OCI-LY1 (cell line): ENCODE measurements around the gene TAMALIN.

Source experiments
- EZH2 ChIP-seq: fragments of 200-600 bp; sonication (generic), shearing (Covaris generic); IDR thresholded peaks from 2 replicates; pipeline ENCODE4 v1.8.0; 2017; ENCODE audit warnings: borderline replicate concordance, mixed run types, mild to moderate bottlenecking, antibody characterized with exemption, low read length, moderate library complexity, mixed read lengths
- TF ChIP-seq, protein P1 (sequence below): fragments of 200-600 bp; sonication (generic), shearing (Covaris generic); IDR thresholded peaks from 2 replicates; pipeline ENCODE4 v1.5.1; 2017; ENCODE audit warnings: mild to moderate bottlenecking, antibody characterized with exemption, low read length, moderate library complexity, mixed read lengths

DNA sequence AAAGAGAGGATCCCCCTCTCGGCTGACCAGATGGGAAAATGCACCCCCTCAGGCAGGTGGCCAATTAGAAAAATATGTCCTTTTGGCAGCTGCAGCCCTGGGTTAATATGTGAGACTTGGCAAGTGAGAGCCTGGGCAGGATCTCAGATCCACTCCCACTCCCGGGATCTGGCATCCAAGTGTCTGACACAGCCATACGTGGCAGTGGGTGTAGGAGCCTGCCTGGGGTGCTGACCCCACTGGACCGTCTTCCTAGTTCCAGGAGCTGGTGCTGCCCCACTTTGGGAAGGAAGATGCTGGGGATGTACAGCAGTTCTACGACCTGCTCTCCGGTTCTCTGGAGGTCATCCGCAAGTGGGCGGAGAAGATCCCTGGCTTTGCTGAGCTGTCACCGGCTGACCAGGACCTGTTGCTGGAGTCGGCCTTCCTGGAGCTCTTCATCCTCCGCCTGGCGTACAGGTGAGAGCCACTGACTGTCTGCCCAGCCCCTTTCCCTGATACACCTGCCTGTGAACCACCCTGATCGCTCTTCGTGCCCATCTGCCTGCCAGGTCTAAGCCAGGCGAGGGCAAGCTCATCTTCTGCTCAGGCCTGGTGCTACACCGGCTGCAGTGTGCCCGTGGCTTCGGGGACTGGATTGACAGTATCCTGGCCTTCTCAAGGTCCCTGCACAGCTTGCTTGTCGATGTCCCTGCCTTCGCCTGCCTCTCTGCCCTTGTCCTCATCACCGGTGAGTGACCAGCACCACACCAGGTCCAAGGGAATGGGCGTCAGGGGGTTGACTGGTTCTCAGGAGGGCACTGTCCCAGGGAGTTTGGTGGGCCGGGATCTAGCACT lies 50.3 kb downstream of the TAMALIN start:
- TF ChIP-seq, protein P1, sequence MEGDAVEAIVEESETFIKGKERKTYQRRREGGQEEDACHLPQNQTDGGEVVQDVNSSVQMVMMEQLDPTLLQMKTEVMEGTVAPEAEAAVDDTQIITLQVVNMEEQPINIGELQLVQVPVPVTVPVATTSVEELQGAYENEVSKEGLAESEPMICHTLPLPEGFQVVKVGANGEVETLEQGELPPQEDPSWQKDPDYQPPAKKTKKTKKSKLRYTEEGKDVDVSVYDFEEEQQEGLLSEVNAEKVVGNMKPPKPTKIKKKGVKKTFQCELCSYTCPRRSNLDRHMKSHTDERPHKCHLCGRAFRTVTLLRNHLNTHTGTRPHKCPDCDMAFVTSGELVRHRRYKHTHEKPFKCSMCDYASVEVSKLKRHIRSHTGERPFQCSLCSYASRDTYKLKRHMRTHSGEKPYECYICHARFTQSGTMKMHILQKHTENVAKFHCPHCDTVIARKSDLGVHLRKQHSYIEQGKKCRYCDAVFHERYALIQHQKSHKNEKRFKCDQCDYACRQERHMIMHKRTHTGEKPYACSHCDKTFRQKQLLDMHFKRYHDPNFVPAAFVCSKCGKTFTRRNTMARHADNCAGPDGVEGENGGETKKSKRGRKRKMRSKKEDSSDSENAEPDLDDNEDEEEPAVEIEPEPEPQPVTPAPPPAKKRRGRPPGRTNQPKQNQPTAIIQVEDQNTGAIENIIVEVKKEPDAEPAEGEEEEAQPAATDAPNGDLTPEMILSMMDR: no peak
- TF ChIP-seq EZH2: no peak
